Measurements from ENCODE around the gene KRTAP3-1. TPM values are rescaled to one million over a fixed set of nuclear protein-coding genes. Genes with fewer than 3 reads are reported as not detected.

Gene KRTAP3-1
- total RNA-seq, 1 experiment from 2014 or later, result not detected

GRCh38 chr17:41019415-41019814 is 10.5 kb upstream of the KRTAP3-1 start:
- ChIA-PET CTCF (no interaction called here), POLR2A (no interaction called here)
- TF ChIP-seq RAD21 (IDR thresholded peaks at IDR 0.05; ENCODE audit: low read depth) (no peak), SRF (IDR thresholded peaks at IDR 0.05; ENCODE audit: low read depth) (no peak), ATF3 (IDR thresholded peaks at IDR 0.05) (no peak), CTCF (IDR thresholded peaks at IDR 0.05 in 2 of 3, conservative IDR thresholded peaks at IDR 0.05 in 1 of 3; ENCODE audit: borderline replicate concordance in 1 of 3, insufficient read depth in 1 of 3, low read depth in 2 of 3, low read length in 2 of 3) (no peak), EZH2phosphoT487 (IDR thresholded peaks at IDR 0.05; ENCODE audit: borderline replicate concordance) (no peak), ZNF274 (IDR thresholded peaks at IDR 0.05; ENCODE audit: low read depth, low read length) (no peak), YY1 (IDR thresholded peaks at IDR 0.05; ENCODE audit: extremely low read depth, insufficient replicate concordance, low read depth, low read length) (no peak), JUND (IDR thresholded peaks at IDR 0.05) (no peak), EGR1 (IDR thresholded peaks at IDR 0.05; ENCODE audit: low read depth) (no peak), MAX (IDR thresholded peaks at IDR 0.05) (no peak), CEBPB (IDR thresholded peaks at IDR 0.05; ENCODE audit: low read depth) (no peak), ZFX (IDR thresholded peaks at IDR 0.05) (no peak), FOSL1 (IDR thresholded peaks at IDR 0.05; ENCODE audit: low read depth) (no peak), REST (IDR thresholded peaks at IDR 0.05; ENCODE audit: low read depth) (no peak), SP1 (IDR thresholded peaks at IDR 0.05; ENCODE audit: low read depth) (no peak), CBX3 (IDR thresholded peaks at IDR 0.05; ENCODE audit: low read depth) (no peak), EZH2 (IDR thresholded peaks at IDR 0.05) (no peak), TCF7L2 (IDR thresholded peaks at IDR 0.05; ENCODE audit: borderline replicate concordance, extremely low read depth, insufficient read depth, insufficient read length) (no peak), POLR2A (IDR thresholded peaks at IDR 0.05; ENCODE audit: borderline replicate concordance, extremely low read depth, insufficient read depth, insufficient read length) (no peak)

More at GRCh38 chr17:41019415-41019814, 10.5 kb upstream of the KRTAP3-1 start:
- no peak for DNase-seq (ENCODE audit: low read depth, low spot score)
- Histone ChIP-seq H3K9me3 (ENCODE audit: control insufficient read depth in 1 of 2, insufficient read depth in 1 of 2, low read depth in 1 of 2, low read length in 2 of 2) (peaks cover 0 to 9% of the 10 kb centered on the region in 2 experiments; a peak in 1 of 4 replicates), H3K27me3 (ENCODE audit: insufficient read depth, low read length) (no peaks in the 10 kb centered on the region), H3K36me3 (ENCODE audit: control insufficient read depth in 1 of 2, insufficient read depth in 2 of 2, low read length in 2 of 2) (no peaks in the 10 kb centered on the region; a peak in 1 of 4 replicates), H3K4me1 (ENCODE audit: control insufficient read depth in 1 of 2, insufficient read depth in 2 of 2, low read length in 2 of 2) (no peaks in the 10 kb centered on the region), H3K4me2 (ENCODE audit: low read length) (no peak overlapping the region), H2AFZ (ENCODE audit: low read depth, low read length, poor library complexity, severe bottlenecking) (no peak overlapping the region), H3K79me2 (ENCODE audit: insufficient read depth, low read length) (no peaks in the 10 kb centered on the region), H3K9ac (ENCODE audit: low read length) (no peak overlapping the region), H4K20me1 (ENCODE audit: insufficient read depth) (no peaks in the 10 kb centered on the region), H3K4me3 (replicated peaks in 1 of 2; ENCODE audit: low read depth in 1 of 2, low read length in 2 of 2) (no peak overlapping the region), H3K27ac (ENCODE audit: low read depth, low read length) (no peak overlapping the region), H3K9me2 (ENCODE audit: insufficient read depth) (no peaks in the 10 kb centered on the region)
- intact Hi-C loops (cut with micrococcal nuclease), result no loop called here
- no peak for ATAC-seq
- BruUV-seq (replicated peaks), result no TSS peak
- RAD21 ChIA-PET (ENCODE audit: low non-redundant PET in 1 of 2, low total read pairs in 2 of 2, uncharacterized antibody in 2 of 2, unreplicated experiment in 2 of 2), result no interaction called here
